Esophagus muscularis mucosa (tissue), 4 donors: ENCODE data around the gene UBTD1.

Experiments used
- EP300 ChIP-seq: sonication (generic); formaldehyde crosslinking; IDR thresholded peaks from one replicate; pipeline ENCODE4 v1.6.1; 2017; ENCODE audit warnings: antibody characterized with exemption
- POLR2A ChIP-seq: fragments of 450-650 bp; IDR thresholded peaks from one replicate; pipeline ENCODE4 v1.6.1; 2017; ENCODE audit warnings: antibody characterized with exemption, moderate library complexity, mild to moderate bottlenecking, low read depth
- POLR2AphosphoS5 ChIP-seq, 2 donors: sonication (generic); formaldehyde crosslinking; IDR thresholded peaks; one replicate each; pipeline ENCODE4 v1.6.1; 2017; ENCODE audit warnings: antibody characterized with exemption in 2 of 2
- TF ChIP-seq, protein P1 (sequence below), 3 experiments: fragments of 200-600 bp in 2 of 3; fragments of 450-650 bp in 1 of 3; sonication (generic) in 2 of 3; IDR thresholded peaks; one replicate each; pipeline ENCODE4 v1.5.1; 2017 to 2019; ENCODE audit warnings: antibody characterized with exemption in 3 of 3, mild to moderate bottlenecking in 2 of 3, moderate library complexity in 1 of 3

DNA sequence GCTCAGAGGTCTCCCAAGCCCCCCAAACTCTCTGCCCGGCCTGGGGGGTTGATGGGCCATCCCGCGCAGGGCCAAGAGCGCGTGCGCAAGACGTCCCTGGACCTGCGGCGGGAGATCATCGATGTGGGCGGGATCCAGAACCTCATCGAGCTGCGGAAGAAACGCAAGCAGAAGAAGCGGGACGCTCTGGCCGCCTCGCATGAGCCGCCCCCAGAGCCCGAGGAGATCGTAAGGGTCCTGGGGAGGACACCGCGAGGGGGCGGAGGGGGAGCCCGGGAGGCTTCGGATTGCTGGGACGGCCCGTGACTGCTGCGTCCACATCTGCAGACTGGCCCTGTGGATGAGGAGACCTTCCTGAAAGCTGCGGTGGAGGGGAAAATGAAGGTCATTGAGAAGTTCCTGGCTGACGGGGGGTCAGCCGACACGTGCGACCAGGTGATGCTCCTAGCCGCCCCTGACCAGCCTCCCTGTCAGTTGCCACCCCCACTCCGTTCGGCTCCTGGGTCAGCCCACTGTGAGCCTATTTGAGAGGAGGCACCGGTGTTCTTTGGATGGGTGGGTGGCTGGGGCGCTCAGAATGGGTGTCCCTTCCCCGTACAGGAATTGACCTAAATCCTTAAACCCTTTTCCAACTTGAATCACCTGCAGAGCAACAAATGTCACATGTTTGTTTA, 79.6 kb downstream of the UBTD1 start:
- TF ChIP-seq, protein P1, sequence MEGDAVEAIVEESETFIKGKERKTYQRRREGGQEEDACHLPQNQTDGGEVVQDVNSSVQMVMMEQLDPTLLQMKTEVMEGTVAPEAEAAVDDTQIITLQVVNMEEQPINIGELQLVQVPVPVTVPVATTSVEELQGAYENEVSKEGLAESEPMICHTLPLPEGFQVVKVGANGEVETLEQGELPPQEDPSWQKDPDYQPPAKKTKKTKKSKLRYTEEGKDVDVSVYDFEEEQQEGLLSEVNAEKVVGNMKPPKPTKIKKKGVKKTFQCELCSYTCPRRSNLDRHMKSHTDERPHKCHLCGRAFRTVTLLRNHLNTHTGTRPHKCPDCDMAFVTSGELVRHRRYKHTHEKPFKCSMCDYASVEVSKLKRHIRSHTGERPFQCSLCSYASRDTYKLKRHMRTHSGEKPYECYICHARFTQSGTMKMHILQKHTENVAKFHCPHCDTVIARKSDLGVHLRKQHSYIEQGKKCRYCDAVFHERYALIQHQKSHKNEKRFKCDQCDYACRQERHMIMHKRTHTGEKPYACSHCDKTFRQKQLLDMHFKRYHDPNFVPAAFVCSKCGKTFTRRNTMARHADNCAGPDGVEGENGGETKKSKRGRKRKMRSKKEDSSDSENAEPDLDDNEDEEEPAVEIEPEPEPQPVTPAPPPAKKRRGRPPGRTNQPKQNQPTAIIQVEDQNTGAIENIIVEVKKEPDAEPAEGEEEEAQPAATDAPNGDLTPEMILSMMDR (IDR thresholded peaks at IDR 0.05): no peak
- TF ChIP-seq POLR2AphosphoS5 (IDR thresholded peaks at IDR 0.05) (no peak), EP300 (no peak), POLR2A (no peak)
